ENCODE data around the gene BEX4.
"Not testable (repeated sequence)": the region's sequence is repeated elsewhere in the genome, so short reads cannot be mapped to it uniquely, and the experiment has no call there.

Gene BEX4, protein sequence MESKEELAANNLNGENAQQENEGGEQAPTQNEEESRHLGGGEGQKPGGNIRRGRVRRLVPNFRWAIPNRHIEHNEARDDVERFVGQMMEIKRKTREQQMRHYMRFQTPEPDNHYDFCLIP

DNA sequence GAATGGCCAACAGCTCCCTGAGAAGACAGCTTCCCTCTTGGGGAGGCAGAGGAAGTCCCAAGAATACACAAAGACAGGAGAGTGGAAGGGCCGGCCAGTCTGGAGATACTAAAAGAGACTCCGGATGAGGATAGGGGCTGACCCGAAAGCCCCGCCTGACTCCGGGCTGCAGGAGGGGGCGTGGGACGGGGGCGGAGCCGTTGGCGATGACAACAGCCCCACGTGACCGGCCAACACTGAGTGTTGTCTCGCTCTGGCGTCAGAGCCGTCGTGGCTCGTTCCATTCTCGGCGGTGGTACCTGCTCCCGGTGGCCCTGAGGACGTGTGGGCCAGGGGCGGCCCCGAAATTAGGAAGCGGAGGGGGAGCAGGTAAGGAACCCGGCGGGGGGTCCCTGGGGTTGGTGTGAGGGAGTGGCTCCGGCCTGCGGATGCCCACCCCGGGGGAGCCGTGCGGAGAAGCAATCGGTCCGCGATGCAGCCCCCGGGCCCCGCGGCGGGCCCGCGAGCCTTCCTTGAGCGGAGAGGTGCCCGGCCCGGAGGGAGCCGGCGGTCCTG lies at the start of gene BEX4:
Gene BEX4 (plus strand): TSS at position 239 of the 555 bp plus-strand sequence. CDS start 1,046 bp downstream, outside the sequence.
- DNase-seq: peak; percentile 71

GRCh38 chrX:103170216-103170615 lies 44.7 kb upstream of the BEX4 start:
- no peak for DNase-seq

- DNase-seq: no peak
Observed at GRCh38 chrX:103171353-103171752, 43.6 kb upstream of the BEX4 start.

DNA sequence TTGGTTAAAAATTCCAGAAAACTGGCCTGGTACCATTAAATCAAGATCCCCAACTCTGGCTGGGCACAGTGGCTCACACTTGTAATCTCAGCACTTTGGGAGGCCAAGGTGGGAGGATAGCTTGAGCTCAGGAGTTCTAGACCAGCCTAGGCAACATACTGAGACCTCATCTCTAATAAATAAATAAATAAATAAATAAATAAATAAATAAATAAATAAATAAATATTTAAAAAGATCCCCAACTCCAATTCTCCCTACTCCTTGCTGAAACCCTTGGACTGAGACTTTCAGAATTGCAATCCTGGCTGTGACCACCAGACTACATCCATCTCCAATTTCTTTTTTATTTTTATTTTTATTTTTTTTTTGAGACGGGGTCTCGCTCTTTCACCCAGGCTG lies 39.7 kb upstream of the BEX4 start:
- DNase-seq: not testable (repeated sequence)

DNA sequence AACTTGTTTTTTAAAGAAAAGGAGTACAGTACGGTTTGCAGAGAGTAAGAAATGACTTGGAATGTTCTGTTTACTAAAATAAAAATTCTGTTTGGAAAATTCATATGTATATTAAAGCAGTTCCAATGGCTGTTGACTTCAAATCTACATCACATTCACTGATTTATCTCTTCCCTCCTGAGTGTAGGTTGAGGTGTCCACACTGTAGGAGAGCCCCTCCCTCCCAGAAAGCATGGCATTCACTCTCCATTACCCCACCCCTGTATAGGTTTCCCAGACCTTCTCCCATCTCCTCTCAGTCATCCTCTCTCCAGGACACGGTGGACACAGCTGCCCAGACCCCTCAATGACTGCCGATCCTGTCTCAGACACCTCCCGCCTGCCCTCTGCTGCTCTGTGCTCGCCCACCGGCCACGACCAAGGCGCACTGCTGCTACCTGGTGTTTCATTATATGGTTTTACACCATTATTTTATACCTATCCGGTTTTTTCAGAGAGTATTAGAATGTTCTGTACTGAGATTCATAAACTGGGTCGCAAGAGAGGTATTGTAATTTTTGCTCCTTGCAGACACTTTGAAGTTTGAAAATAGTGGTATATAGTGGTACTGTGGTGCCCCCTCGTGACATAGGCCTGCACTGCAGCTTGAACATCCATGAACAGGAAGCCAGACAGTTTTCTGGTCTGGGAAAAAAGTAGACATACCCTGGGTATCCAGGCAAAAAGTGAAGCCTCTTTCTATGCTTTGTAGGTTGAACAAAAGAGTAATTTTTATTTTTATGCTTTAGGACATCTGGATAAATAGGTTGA lies 38.8 kb upstream of the BEX4 start:
- peak; percentile 21 for DNase-seq

- no peak for DNase-seq
Observed at GRCh38 chrX:103177556-103177955, 37.4 kb upstream of the BEX4 start.

- no peak for DNase-seq
Observed at GRCh38 chrX:103183912-103184311, 31.0 kb upstream of the BEX4 start.

GRCh38 chrX:103187953-103188475 lies 26.9 kb upstream of the BEX4 start:
- DNase-seq: no peak

DNA sequence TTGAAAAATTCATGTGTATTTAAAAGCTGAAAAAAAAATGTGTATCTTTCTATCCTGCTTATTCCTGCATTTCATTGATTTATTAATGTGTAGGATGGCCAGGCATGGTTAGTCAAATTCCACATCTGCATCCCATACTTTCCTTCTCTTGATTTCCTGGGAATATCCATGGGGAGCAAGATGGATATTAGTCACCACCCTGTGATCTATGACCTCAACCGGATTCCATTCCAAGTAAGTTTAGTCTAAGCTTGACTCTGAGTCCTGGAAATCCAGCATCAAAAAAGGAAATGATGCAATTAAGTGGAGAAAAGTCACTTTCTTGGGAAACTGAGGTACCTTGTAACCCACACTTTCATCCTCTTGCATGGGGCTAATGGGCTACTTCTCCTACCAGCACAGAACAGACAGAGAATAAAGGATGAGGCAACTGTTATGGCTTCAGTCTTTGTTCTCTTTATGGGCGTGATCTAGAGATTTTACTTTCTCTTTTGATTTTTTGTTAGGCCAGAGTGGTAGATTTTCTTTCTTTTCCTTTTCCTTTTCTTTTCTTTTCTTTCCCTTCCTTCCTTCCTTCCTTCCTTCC lies 17.1 kb upstream of the BEX4 start:
- no peak for DNase-seq

- DNase-seq: not testable (repeated sequence)
Observed at GRCh38 chrX:103198668-103199067, 16.2 kb upstream of the BEX4 start.

GRCh38 chrX:103201041-103201440 lies 13.9 kb upstream of the BEX4 start:
- DNase-seq: no peak

GRCh38 chrX:103210056-103210455 lies 4.9 kb upstream of the BEX4 start:
- no peak for DNase-seq

- DNase-seq: peak; percentile 13
Observed at GRCh38 chrX:103211012-103211715, 3.7 kb upstream of the BEX4 start.

- no peak for DNase-seq
Observed at GRCh38 chrX:103212749-103213457, 2.0 kb upstream of the BEX4 start.

DNA sequence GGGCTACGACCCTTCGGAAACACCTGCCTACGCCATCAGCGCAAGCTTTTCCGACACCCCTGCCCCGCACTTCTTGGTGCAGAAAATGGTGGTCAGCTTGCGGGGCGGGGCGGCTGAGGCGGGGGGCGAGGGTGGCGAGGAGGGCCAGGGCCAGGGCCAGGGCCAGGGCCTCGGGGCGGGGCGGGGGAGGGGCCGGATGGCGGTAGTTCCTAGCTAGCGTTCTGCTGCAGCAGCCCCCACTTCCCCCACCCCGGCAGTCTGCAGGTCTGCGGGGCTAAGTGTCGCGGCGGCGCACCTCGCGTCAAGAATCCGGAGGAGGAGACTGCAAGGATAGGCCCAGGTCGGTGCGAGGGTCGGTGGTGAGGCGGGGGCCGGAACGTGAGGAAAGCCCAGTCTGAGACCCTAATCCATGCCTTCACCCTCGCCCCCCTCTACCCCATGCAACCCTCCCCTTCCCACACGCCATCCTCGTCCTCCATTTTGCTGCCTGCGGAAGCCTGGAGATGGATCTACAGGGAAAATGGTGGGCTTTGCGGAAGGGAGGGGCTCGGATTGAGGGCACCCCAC lies 600 bp downstream of the BEX4 start:
- peak; percentile 5 for DNase-seq

GRCh38 chrX:103220511-103221323 lies 5.8 kb downstream of the BEX4 start:
- no peak for DNase-seq

DNA sequence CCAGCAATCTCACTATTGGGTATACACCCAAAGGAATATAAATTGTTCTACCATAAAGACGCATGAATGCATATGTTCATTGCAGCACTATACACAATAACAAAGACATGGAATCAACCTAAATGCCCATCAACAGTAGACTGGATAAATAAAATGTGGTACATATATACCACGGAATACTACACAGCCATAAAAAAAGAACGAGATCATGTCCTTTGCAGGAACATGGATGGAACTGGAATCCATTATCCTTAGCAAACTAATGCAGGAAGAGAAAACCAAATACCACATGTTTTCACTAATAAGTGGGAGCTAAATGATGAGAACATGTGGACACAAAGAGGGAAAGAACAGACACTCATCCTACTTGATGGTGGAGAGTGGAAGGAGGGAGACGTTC lies 11.0 kb downstream of the BEX4 start:
- DNase-seq: not testable (repeated sequence)

- DNase-seq: no peak
Observed at GRCh38 chrX:103233263-103233662, 18.4 kb downstream of the BEX4 start.

GRCh38 chrX:103234869-103235268 lies 20.0 kb downstream of the BEX4 start:
- no peak for DNase-seq

DNA sequence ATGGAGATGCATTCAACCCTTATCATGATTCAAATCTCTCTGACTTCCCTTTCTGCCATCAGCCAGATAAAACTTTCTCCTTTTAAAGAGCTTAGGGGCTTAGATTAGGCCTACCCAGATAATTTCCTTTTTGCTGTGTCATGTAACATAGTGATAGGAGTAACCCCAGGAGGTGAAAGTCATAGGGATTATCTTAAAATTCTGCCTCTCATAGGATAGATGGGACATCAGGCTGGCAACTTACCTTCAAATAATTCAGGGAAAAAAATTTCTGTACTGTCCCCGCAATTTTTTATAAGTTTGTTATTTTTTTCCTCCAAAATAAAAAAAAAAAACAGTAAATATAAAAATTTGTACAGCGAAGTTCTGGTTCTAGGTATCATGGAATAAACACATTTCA lies 20.7 kb downstream of the BEX4 start:
- DNase-seq: not testable (repeated sequence)

- no peak for DNase-seq
Observed at GRCh38 chrX:103236296-103236695, 21.4 kb downstream of the BEX4 start.

Measured in activated effector memory CD4-positive, alpha-beta T cell treated with Interleukin-2 at 50 U/mL for 16 hours (primary cell).